ENCODE data around the gene SH3BP2. TPM values are rescaled to one million over a fixed set of nuclear protein-coding genes. Genes with fewer than 3 reads are reported as not detected.

Gene SH3BP2
- total RNA-seq = 17.3 and 26.6 TPM in 2 replicates

DNA sequence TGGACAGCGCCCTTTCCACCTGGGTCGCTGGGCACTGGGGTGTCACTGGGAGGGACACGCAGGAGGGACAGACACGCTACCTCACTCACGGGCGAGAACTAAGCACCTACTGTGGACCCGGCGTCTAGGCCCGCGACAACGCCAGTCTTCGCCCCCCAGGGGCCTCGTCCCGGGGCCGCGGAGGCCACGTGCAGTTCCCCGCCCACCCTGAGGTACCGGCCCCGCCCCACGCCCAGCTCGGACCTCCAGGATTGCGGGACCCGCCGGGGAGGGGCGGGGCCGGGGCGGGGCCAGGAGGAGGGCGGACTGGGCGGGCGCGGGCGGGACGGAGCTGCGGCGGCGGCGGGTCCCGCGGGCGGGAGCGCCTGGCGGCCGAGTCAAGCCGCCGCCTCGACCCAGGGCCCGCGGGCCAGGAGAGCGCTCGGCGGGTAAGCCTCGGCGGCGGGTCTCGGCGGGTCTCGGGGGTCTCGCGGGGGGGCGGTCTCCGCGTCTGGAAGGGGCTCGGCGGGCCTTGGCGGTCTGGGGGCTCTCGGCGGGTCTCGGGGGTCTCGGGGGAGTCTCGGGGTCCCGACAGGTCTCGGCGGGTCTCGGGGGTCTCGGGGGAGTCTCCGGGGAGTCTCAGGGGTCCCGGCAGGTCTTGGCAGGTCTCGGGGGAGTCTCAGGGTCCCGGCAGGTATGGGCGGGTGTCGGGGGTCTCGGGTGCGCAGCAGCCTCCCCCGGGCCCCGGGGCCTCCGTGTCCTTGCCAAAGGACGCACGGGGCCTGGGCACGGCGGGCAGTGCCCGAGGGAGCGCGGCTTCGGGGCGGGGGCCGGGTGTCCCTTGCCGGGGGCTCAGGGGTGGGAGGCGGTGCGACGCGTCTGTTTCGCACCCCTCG is at the start of gene SH3BP2:
SH3BP2 (plus strand) TSS at position 375 of the 875 bp plus-strand sequence. CDS start 27,533 bp downstream, outside the sequence.

GRCh38 chr4:2755821-2756690 is 36.8 kb upstream of the SH3BP2 start, which contains the start of gene TNIP2:
TSS of gene TNIP2 (minus strand) at chr4:2756336. CDS start at chr4:2756289, 47 bp downstream.

DNA sequence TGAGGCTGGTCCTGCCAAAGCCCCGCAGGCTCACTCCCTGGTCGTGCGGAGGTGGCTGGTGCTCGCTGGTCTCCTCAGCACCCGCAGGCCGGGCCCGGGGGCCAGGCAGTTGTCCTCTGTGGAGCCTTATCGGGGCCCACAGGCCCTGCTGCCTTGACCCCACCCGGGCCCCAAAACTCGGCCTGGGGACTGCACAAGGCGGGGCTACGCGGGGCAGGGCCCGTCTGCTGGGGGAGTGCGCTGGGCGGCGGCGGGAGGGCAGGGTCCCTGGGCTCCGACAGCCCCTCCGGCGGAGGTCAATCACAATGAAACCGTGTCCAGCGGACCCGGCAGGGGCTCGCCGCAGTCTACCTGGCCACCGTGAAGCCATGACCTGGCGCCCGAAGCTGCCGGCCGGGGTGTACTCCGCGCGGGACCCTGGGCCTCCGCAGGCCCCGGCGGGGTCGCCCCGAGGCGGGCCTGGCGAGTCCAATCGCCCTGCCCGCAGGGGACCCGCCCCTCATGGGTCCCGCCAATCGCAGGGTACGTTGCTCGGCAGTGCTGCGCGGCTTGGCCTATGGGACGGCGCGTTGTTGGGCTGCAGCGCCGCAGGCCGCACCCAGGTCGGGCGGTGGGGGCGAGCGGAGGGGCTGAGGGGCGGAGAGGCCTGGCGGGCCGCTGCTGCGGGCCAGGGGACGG is 50.5 kb downstream of the SH3BP2 start, which contains the start of gene ADD1:
ADD1 (plus strand) TSS at position 582 of the 678 bp plus-strand sequence. CDS start 32,072 bp downstream, outside the sequence.

Other genes starting within 250 kb of the SH3BP2 start
- 42.0 and 45.9 TPM in 2 replicates for gene TNIP2, start 36.7 kb upstream of the SH3BP2 start, total RNA-seq
- 165 and 194 TPM in 2 replicates for gene ADD1, start 50.8 kb downstream of the SH3BP2 start, total RNA-seq
- gene NOP14, start 170.3 kb downstream of the SH3BP2 start, total RNA-seq = 14.1 and 18.2 TPM in 2 replicates
- 5.5 and 7.8 TPM in 2 replicates for gene GRK4, start 170.5 kb downstream of the SH3BP2 start, total RNA-seq